Measurements from ENCODE around the gene OGT. TPM values are rescaled to one million over a fixed set of nuclear protein-coding genes. Genes with fewer than 3 reads are reported as not detected.
"Not testable (repeated sequence)": the region's sequence is repeated elsewhere in the genome, so short reads cannot be mapped to it uniquely, and the experiment has no call there.

OGT gene
- total RNA-seq, 1 experiment from 2014 or later = 211 TPM

GRCh38 chrX:71565474-71566041 is 32.7 kb downstream of the OGT start:
- CTCF ChIA-PET = no interaction called here
- H3K4me1 Mint-ChIP-seq (ENCODE audit: low read depth, unreplicated experiment) = no peaks in the 10 kb centered on the region
- no peak overlapping the region for H3K4me3 Mint-ChIP-seq (ENCODE audit: unreplicated experiment)
- no peaks in the 10 kb centered on the region for H3K9me3 Mint-ChIP-seq (ENCODE audit: unreplicated experiment)
- Histone ChIP-seq H3K36me3 (ENCODE audit: control insufficient read depth, insufficient read depth, low read length) (no peaks in the 10 kb centered on the region), H3K4me1 (no peaks in the 10 kb centered on the region), H3K4me3 (ENCODE audit: low read depth, low read length) (no peak overlapping the region), H3K9me3 (no peaks in the 10 kb centered on the region), H3K27me3 (replicated peaks; ENCODE audit: control insufficient read depth, insufficient read depth, low read length) (no peaks in the 10 kb centered on the region)
- no peak overlapping the region for H3K27ac Mint-ChIP-seq (ENCODE audit: unreplicated experiment)
- POLR2A ChIA-PET = no interaction called here
- no peak for TF ChIP-seq CTCF (IDR thresholded peaks at IDR 0.05; ENCODE audit: insufficient read depth in 1 of 2, low read depth in 1 of 2, low read length in 1 of 2, severe bottlenecking in 1 of 2, unreplicated experiment in 1 of 2)
- intact Hi-C loops (cut with micrococcal nuclease; ENCODE audit: unreplicated experiment) = no loop called here
- H3K27me3 Mint-ChIP-seq (ENCODE audit: insufficient read depth, unreplicated experiment) = no peaks in the 10 kb centered on the region
- no TSS peak for BruUV-seq (replicated peaks)
- H3K36me3 Mint-ChIP-seq (ENCODE audit: insufficient read depth, unreplicated experiment) = peaks cover 93% of the 10 kb centered on the region
- DNase-seq = no peak

- H3K4me1 ChIP-seq; POLR2A ChIA-PET; H3K4me3 ChIP-seq (ENCODE audit: low read depth, low read length); CTCF ChIA-PET; H3K4me3 Mint-ChIP-seq (ENCODE audit: unreplicated experiment); DNase-seq; H3K9me3 ChIP-seq; H3K4me1 Mint-ChIP-seq (ENCODE audit: low read depth, unreplicated experiment); H3K9me3 Mint-ChIP-seq (ENCODE audit: unreplicated experiment); H3K36me3 ChIP-seq (ENCODE audit: control insufficient read depth, insufficient read depth, low read length); H3K27me3 ChIP-seq (replicated peaks; ENCODE audit: control insufficient read depth, insufficient read depth, low read length); H3K27me3 Mint-ChIP-seq (ENCODE audit: insufficient read depth, unreplicated experiment); BruUV-seq (replicated peaks); H3K27ac Mint-ChIP-seq (ENCODE audit: unreplicated experiment): not testable (repeated sequence)
- H3K36me3 Mint-ChIP-seq (ENCODE audit: insufficient read depth, unreplicated experiment) = peaks cover 86% of the 10 kb centered on the region
- intact Hi-C loops (cut with micrococcal nuclease; ENCODE audit: unreplicated experiment) = loop anchor here (5.0 kb wide), 1 partner anchor 81 kb away; no protein-coding TSS in a partner anchor
Observed at GRCh38 chrX:71571390-71571789, 38.5 kb downstream of the OGT start.

GRCh38 chrX:71573590-71573989 is 40.7 kb downstream of the OGT start:
- intact Hi-C loops (cut with micrococcal nuclease; ENCODE audit: unreplicated experiment) = loop anchor here (5.0 kb wide), 1 partner anchor 79 kb away; no protein-coding TSS in a partner anchor
- Mint-ChIP-seq H3K4me1 (ENCODE audit: low read depth, unreplicated experiment) (no peaks in the 10 kb centered on the region), H3K27me3 (ENCODE audit: insufficient read depth, unreplicated experiment) (no peaks in the 10 kb centered on the region), H3K27ac (ENCODE audit: unreplicated experiment) (no peak overlapping the region), H3K9me3 (ENCODE audit: unreplicated experiment) (no peaks in the 10 kb centered on the region), H3K4me3 (ENCODE audit: unreplicated experiment) (no peak overlapping the region), H3K36me3 (ENCODE audit: insufficient read depth, unreplicated experiment) (peaks cover 92% of the 10 kb centered on the region)
- H3K36me3 ChIP-seq (ENCODE audit: control insufficient read depth, insufficient read depth, low read length) = no peaks in the 10 kb centered on the region; the same call in 1 of the 2 replicates
- no peak for TF ChIP-seq CTCF (IDR thresholded peaks at IDR 0.05; ENCODE audit: insufficient read depth in 1 of 2, low read depth in 1 of 2, low read length in 1 of 2, severe bottlenecking in 1 of 2, unreplicated experiment in 1 of 2)
- no peaks in the 10 kb centered on the region for H3K9me3 ChIP-seq
- H3K4me1 ChIP-seq = no peaks in the 10 kb centered on the region
- no peak for DNase-seq
- no peak overlapping the region for H3K4me3 ChIP-seq (ENCODE audit: low read depth, low read length)
- BruUV-seq (replicated peaks) = no TSS peak
- CTCF ChIA-PET = no interaction called here
- POLR2A ChIA-PET = no interaction called here
- H3K27me3 ChIP-seq (replicated peaks; ENCODE audit: control insufficient read depth, insufficient read depth, low read length) = no peaks in the 10 kb centered on the region

- no peaks in the 10 kb centered on the region for H3K9me3 ChIP-seq
- TF ChIP-seq CTCF (IDR thresholded peaks at IDR 0.05; ENCODE audit: insufficient read depth in 1 of 2, low read depth in 1 of 2, low read length in 1 of 2, severe bottlenecking in 1 of 2, unreplicated experiment in 1 of 2) = no peak
- H3K9me3 Mint-ChIP-seq (ENCODE audit: unreplicated experiment) = no peaks in the 10 kb centered on the region
- no peaks in the 10 kb centered on the region for H3K4me1 ChIP-seq
- H3K36me3 Mint-ChIP-seq (ENCODE audit: insufficient read depth, unreplicated experiment) = peaks cover 87% of the 10 kb centered on the region
- no peak for DNase-seq
- CTCF ChIA-PET = no interaction called here
- POLR2A ChIA-PET = no interaction called here
- H3K4me3 Mint-ChIP-seq (ENCODE audit: unreplicated experiment) = no peak overlapping the region
- H3K27ac Mint-ChIP-seq (ENCODE audit: unreplicated experiment) = no peak overlapping the region
- H3K4me1 Mint-ChIP-seq (ENCODE audit: low read depth, unreplicated experiment) = no peaks in the 10 kb centered on the region
- no peaks in the 10 kb centered on the region; the same call in 1 of the 2 replicates for H3K36me3 ChIP-seq (ENCODE audit: control insufficient read depth, insufficient read depth, low read length)
- no TSS peak for BruUV-seq (replicated peaks)
- no peaks in the 10 kb centered on the region for H3K27me3 Mint-ChIP-seq (ENCODE audit: insufficient read depth, unreplicated experiment)
- no peaks in the 10 kb centered on the region for H3K27me3 ChIP-seq (replicated peaks; ENCODE audit: control insufficient read depth, insufficient read depth, low read length)
- intact Hi-C loops (cut with micrococcal nuclease; ENCODE audit: unreplicated experiment) = no loop called here
- no peak overlapping the region for H3K4me3 ChIP-seq (ENCODE audit: low read depth, low read length)
Observed at GRCh38 chrX:71577682-71578081, 44.8 kb downstream of the OGT start.
